SK-N-MC (cell line): Measurements from ENCODE around the gene FAM89B.

ENCODE experiments used
- EZH2 ChIP-seq: fragments of 200-600 bp; sonication (generic); IDR thresholded peaks from one replicate; pipeline ENCODE4 v1.6.1; 2017; ENCODE audit warnings: antibody characterized with exemption
- POLR2AphosphoS5 ChIP-seq: IDR thresholded peaks from 2 replicates; pipeline ENCODE4 v1.6.1; 2012; ENCODE audit warnings: mild to moderate bottlenecking, low read depth, low read length, borderline replicate concordance

DNA sequence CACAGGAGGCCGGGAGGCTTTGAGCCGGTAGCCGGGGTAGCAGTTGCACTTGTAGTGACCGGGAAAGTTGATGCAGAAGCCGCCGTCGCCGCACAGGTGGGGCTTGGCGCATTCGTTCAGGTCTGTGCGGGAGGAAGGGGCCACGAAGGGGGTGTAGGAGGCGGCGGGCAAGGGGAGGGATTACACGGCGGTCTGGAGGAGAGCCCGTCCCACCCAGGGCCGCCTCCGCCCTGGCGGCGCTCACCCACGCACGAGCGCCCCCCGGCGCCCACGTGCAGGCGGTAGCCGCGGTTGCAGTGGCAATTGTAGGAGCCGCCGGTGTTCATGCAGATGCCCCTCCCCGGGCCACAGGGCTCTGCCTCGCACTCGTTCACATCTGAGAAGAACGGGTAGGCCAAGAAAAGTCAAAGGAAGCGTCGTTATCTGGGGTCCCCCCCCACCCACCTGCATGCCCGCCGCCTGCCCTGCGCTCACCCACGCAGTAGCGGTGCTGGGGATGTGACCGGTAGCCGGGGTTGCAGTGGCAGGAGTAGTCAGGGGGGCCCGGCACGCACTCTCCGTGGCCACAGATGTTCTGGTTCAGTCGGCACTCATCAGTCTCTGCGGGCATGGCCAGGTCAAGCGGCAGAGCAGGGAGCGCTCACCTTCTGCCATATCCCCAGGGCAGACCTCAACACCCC lies 24.8 kb upstream of the FAM89B start:
- no peak for TF ChIP-seq POLR2AphosphoS5
- no peak for TF ChIP-seq EZH2
